Measurements from ENCODE around the gene KCNIP3.

- TF ChIP-seq CTCF (conservative IDR thresholded peaks at IDR 0.05) (no peak), EZH2 (IDR thresholded peaks at IDR 0.05; ENCODE audit: low read depth) (no peak)
These were observed 16.1 kb upstream of the KCNIP3 start for GRCh38 chr2:95281071-95281470.
